ENCODE data around the gene ITGA6. TPM values are rescaled to one million over a fixed set of nuclear protein-coding genes. Genes with fewer than 3 reads are reported as not detected.
A peak's percentile ranks its signal among the peaks of the same experiment; 100 is the strongest.

ITGA6 gene
- total RNA-seq, 1 donor from 2014 or later, result 0.81 TPM

DNA sequence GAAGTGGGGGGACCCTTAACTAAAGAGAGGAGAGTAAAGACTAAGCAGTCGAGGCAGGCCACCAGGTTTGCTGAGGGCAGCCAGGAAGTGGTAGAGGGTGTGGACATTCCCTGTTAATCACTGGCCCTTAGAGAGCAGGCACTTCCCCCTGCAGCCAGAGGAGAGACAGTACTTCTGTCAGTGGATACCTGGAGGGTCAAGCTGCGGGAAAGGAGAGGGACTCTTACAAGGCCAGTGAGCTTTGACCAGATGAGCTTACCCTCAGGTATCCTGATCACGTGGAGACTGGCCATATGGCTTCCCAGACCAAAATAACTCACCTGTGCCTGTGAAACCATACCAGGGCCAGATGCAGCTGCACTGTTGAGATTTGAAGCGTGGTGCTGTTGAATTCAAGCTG lies 28.6 kb downstream of the ITGA6 start:
- Mint-ChIP-seq H3K4me1 (ENCODE audit: low read depth, unreplicated experiment) (no peaks in the 10 kb centered on the region), H3K27me3 (ENCODE audit: unreplicated experiment) (no peaks in the 10 kb centered on the region), H3K27ac (ENCODE audit: unreplicated experiment) (no peak overlapping the region), H3K9me3 (ENCODE audit: unreplicated experiment) (no peaks in the 10 kb centered on the region), H3K36me3 (ENCODE audit: unreplicated experiment) (no peaks in the 10 kb centered on the region), H3K4me3 (ENCODE audit: unreplicated experiment) (no peak overlapping the region)
- TF ChIP-seq, protein P1, sequence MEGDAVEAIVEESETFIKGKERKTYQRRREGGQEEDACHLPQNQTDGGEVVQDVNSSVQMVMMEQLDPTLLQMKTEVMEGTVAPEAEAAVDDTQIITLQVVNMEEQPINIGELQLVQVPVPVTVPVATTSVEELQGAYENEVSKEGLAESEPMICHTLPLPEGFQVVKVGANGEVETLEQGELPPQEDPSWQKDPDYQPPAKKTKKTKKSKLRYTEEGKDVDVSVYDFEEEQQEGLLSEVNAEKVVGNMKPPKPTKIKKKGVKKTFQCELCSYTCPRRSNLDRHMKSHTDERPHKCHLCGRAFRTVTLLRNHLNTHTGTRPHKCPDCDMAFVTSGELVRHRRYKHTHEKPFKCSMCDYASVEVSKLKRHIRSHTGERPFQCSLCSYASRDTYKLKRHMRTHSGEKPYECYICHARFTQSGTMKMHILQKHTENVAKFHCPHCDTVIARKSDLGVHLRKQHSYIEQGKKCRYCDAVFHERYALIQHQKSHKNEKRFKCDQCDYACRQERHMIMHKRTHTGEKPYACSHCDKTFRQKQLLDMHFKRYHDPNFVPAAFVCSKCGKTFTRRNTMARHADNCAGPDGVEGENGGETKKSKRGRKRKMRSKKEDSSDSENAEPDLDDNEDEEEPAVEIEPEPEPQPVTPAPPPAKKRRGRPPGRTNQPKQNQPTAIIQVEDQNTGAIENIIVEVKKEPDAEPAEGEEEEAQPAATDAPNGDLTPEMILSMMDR (IDR thresholded peaks at IDR 0.05; ENCODE audit: partially characterized antibody, unreplicated experiment), result no peak
- DNase-seq, result no peak

DNA sequence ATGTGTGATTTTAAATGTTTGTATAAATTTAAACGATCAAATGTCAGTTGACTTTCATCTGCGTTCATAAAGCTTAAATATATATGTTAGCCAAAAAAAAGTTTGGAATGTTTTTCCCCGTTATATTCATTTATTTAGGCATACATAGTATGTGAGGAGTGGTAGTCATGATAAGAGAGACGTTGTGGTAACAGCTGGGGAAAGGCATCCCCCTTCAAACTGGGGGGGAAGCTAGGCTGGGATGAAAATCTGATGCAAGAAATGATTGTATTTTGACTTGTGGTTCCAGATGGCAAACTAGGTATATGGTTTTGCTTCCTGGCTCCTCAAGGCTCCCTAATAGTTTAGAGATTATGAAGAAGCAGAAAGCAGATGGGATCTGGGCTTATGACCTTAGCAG lies 30.1 kb downstream of the ITGA6 start:
- Mint-ChIP-seq H3K4me3 (ENCODE audit: unreplicated experiment) (no peak overlapping the region), H3K9me3 (ENCODE audit: unreplicated experiment) (no peaks in the 10 kb centered on the region), H3K4me1 (ENCODE audit: low read depth, unreplicated experiment) (no peaks in the 10 kb centered on the region), H3K36me3 (ENCODE audit: unreplicated experiment) (no peaks in the 10 kb centered on the region), H3K27ac (ENCODE audit: unreplicated experiment) (no peak overlapping the region), H3K27me3 (ENCODE audit: unreplicated experiment) (no peaks in the 10 kb centered on the region)
- TF ChIP-seq, protein P1 (IDR thresholded peaks at IDR 0.05; ENCODE audit: partially characterized antibody, unreplicated experiment), result no peak
- no peak for DNase-seq

DNA sequence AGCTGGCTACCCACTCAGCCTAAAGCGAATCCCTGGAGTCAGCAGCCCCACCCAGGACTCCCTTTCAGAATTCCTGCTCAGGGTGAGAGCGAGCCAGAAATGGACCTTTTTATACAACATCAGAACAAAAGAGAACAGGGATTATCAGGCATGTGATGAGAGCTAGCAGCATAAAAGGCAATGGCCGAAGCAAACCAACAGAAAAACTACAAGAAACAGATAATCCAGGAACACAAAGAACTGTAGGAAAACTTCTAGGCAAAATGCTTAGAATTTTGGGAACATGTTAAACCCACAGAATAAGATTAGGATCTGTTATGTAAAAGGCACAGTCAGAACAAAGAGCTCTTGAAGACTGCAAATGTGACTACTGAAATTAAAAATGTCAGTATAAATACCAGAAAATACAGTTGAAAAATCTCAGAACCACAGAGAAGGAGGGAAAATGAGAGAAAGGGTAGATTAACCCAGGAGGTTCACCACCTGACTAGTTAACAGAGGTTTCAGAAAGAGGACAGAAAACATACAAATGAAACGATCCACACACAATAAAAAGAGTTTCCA lies 31.3 kb downstream of the ITGA6 start:
- Mint-ChIP-seq H3K36me3 (ENCODE audit: unreplicated experiment) (no peaks in the 10 kb centered on the region), H3K9me3 (ENCODE audit: unreplicated experiment) (no peaks in the 10 kb centered on the region), H3K4me1 (ENCODE audit: low read depth, unreplicated experiment) (no peaks in the 10 kb centered on the region), H3K27ac (ENCODE audit: unreplicated experiment) (no peak overlapping the region), H3K4me3 (ENCODE audit: unreplicated experiment) (no peak overlapping the region), H3K27me3 (ENCODE audit: unreplicated experiment) (no peaks in the 10 kb centered on the region)
- TF ChIP-seq, protein P1 (IDR thresholded peaks at IDR 0.05; ENCODE audit: partially characterized antibody, unreplicated experiment), result no peak
- DNase-seq, result no peak

GRCh38 chr2:172460780-172461201 lies 33.4 kb downstream of the ITGA6 start:
- no peak for DNase-seq
- Mint-ChIP-seq H3K36me3 (ENCODE audit: unreplicated experiment) (no peaks in the 10 kb centered on the region), H3K27ac (ENCODE audit: unreplicated experiment) (no peak overlapping the region), H3K4me1 (ENCODE audit: low read depth, unreplicated experiment) (no peaks in the 10 kb centered on the region), H3K4me3 (ENCODE audit: unreplicated experiment) (no peak overlapping the region), H3K9me3 (ENCODE audit: unreplicated experiment) (no peaks in the 10 kb centered on the region), H3K27me3 (ENCODE audit: unreplicated experiment) (no peaks in the 10 kb centered on the region)
- TF ChIP-seq, protein P1 (IDR thresholded peaks at IDR 0.05; ENCODE audit: partially characterized antibody, unreplicated experiment), result no peak

- TF ChIP-seq, protein P1 (IDR thresholded peaks at IDR 0.05; ENCODE audit: partially characterized antibody, unreplicated experiment), result peak; percentile 50
- no peaks in the 10 kb centered on the region for H3K9me3 Mint-ChIP-seq (ENCODE audit: unreplicated experiment)
- H3K36me3 Mint-ChIP-seq (ENCODE audit: unreplicated experiment), result no peaks in the 10 kb centered on the region
- H3K4me3 Mint-ChIP-seq (ENCODE audit: unreplicated experiment), result no peak overlapping the region
- no peaks in the 10 kb centered on the region for H3K27me3 Mint-ChIP-seq (ENCODE audit: unreplicated experiment)
- H3K4me1 Mint-ChIP-seq (ENCODE audit: low read depth, unreplicated experiment), result no peaks in the 10 kb centered on the region
- H3K27ac Mint-ChIP-seq (ENCODE audit: unreplicated experiment), result no peak overlapping the region
- peak; percentile 56 for DNase-seq
Measured at GRCh38 chr2:172461591-172462372, 34.4 kb downstream of the ITGA6 start.

All from glutamatergic neuron (in vitro differentiated cells).